Hepatocyte (in vitro differentiated cells): ENCODE measurements around the gene LIPM.

ENCODE experiments used
- CTCF ChIP-seq: fragments of 200-600 bp; sonication (generic); IDR thresholded peaks from 2 replicates; pipeline ENCODE4 v1.5.1; 2016; ENCODE audit warnings: antibody characterized with exemption, mild to moderate bottlenecking; ENCODE audit not compliant: poor library complexity
- EZH2 ChIP-seq: fragments of 200-600 bp; sonication (generic); IDR thresholded peaks from 2 replicates; pipeline ENCODE4 v1.6.1; 2016; ENCODE audit warnings: antibody characterized with exemption, mild to moderate bottlenecking, borderline replicate concordance

GRCh38 chr10:88765816-88766215 lies 36.7 kb upstream of the LIPM start:
- TF ChIP-seq CTCF (no peak), EZH2 (no peak)
